ENCODE results near the gene SLC9A8.

- TF ChIP-seq CHD1 (IDR thresholded peaks at IDR 0.05; ENCODE audit: low read depth, low read length) (no peak), CTCF (conservative IDR thresholded peaks at IDR 0.05; ENCODE audit: low read depth, low read length) (no peak), MAZ (IDR thresholded peaks at IDR 0.05; ENCODE audit: borderline replicate concordance, low read depth, low read length) (no peak), CEBPB (IDR thresholded peaks at IDR 0.05; ENCODE audit: low read depth, low read length) (no peak), POLR2A (IDR thresholded peaks at IDR 0.05; ENCODE audit: low read depth, low read length) (no peak), SMC3 (IDR thresholded peaks at IDR 0.05; ENCODE audit: low read depth, low read length) (no peak), ELK1 (IDR thresholded peaks at IDR 0.05; ENCODE audit: borderline replicate concordance, low read depth, low read length) (no peak), MXI1 (IDR thresholded peaks at IDR 0.05; ENCODE audit: borderline replicate concordance, low read depth, low read length) (no peak), RFX5 (IDR thresholded peaks at IDR 0.05; ENCODE audit: low read depth, low read length) (no peak)
These were observed 45.6 kb upstream of the SLC9A8 start for GRCh38 chr20:49766979-49767521.
